ENCODE measurements around the gene EEA1.

DNA sequence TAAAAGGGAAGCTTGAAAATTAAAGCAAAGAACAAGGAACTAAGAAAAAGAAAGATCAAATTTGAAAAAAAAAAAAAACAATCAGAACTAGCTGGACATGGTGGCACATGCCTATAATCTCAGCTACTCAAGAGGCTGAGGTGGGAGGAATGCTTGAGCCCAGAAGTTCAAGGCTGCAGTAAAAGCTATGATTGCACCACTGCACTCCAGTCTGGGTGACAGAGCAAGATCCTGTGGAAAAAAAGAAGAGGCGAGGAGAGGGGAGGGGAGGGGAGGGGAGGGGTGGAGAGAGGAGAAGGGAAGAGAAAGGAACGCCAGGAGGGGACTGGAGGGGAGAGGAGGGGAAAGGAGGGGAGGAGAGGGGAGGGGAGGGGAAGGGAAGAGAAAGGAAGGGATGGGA is 43.0 kb downstream of the EEA1 start:
- TF ChIP-seq POU2F2 (IDR thresholded peaks at IDR 0.05; ENCODE audit: low read depth, low read length): no peak
- no peak for TF ChIP-seq POLR2A (IDR thresholded peaks at IDR 0.05; ENCODE audit: low read depth, low read length)
